ENCODE data around the gene TMEM250.

DNA sequence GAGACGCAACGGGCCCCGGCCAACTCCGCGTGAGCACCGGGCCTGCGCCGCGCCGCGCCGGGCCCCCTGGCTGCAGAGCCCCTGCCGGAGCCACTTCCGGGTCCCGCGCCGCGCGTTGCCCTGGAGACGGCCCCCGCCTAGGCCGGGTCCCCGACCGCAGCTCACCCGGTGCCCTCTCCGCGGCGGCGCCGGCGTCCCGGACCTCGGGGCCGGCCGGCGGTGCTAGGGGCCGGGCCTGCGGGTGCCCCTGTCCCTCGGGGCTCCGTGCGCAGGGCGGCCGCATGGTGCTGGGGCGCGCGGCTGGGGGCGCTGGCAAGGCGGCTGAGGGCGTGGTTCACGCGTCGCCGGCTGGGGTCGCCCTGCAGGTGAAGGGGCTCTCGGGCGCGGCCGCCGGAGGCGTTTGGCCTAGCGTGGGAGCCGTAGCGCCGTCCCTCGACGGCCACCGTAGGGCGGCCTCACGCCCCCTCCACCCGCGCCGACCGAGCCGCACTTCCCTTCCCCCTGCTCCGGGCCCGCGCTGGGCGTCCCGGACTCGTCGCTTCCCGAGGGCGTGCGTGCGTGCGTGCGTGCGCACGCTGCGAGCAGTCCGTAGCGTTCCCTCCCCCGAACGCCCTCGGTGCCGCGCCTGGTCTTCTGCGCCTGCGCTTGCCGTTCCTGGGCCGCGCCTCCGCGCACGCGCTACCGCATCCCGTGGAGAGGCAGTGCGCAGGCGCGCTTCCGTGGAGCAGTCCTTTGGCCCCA is at the start of gene TMEM250:
- TF ChIP-seq, protein P1, sequence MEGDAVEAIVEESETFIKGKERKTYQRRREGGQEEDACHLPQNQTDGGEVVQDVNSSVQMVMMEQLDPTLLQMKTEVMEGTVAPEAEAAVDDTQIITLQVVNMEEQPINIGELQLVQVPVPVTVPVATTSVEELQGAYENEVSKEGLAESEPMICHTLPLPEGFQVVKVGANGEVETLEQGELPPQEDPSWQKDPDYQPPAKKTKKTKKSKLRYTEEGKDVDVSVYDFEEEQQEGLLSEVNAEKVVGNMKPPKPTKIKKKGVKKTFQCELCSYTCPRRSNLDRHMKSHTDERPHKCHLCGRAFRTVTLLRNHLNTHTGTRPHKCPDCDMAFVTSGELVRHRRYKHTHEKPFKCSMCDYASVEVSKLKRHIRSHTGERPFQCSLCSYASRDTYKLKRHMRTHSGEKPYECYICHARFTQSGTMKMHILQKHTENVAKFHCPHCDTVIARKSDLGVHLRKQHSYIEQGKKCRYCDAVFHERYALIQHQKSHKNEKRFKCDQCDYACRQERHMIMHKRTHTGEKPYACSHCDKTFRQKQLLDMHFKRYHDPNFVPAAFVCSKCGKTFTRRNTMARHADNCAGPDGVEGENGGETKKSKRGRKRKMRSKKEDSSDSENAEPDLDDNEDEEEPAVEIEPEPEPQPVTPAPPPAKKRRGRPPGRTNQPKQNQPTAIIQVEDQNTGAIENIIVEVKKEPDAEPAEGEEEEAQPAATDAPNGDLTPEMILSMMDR (conservative IDR thresholded peaks at IDR 0.05; ENCODE audit: low read depth, low read length): no peak
- no peak for TF ChIP-seq EZH2 (IDR thresholded peaks at IDR 0.05; ENCODE audit: borderline replicate concordance, low read depth, low read length, poor library complexity, severe bottlenecking)
